Spleen (tissue), 7 donors: ENCODE measurements around the gene NEDD4.

Experiments used
- CTCF ChIP-seq, 11 experiments: fragments of 200-600 bp in 7 of 11; fragments of 450-650 bp in 4 of 11; sonication (generic) in 4 of 11; IDR thresholded peaks in 8 of 11; conservative IDR thresholded peaks in 3 of 11; 1 replicate in 7 of 11; 2 replicates in 4 of 11; pipeline versions ENCODE4 v1.4.0 to v1.8.0; 2016 to 2021; ENCODE audit warnings: antibody characterized with exemption in 11 of 11, inconsistent platforms in 4 of 11, mild to moderate bottlenecking in 1 of 11
- POLR2A ChIP-seq, 3 donors: fragments of 450-650 bp; IDR thresholded peaks; one replicate each; pipeline ENCODE4 v1.5.1; 2017; ENCODE audit warnings: antibody characterized with exemption in 3 of 3, mild to moderate bottlenecking in 1 of 3
- POLR2AphosphoS5 ChIP-seq, 3 donors: sonication (generic); formaldehyde crosslinking; IDR thresholded peaks; one replicate each; pipeline ENCODE4 v1.5.1; 2017; ENCODE audit warnings: antibody characterized with exemption in 3 of 3
- donor health status: DM: no; HTN: no; CAD: no; lungs with moderate emphysema.
- donor health status: DM: no; HTN: no; CAD: no.
- donor health status: DM: no; HTN: no; CAD: no.

- TF ChIP-seq CTCF (IDR thresholded peaks at IDR 0.05 in 8 of 11, conservative IDR thresholded peaks at IDR 0.05 in 3 of 11) (no peak), POLR2A (IDR thresholded peaks at IDR 0.05) (no peak), POLR2AphosphoS5 (IDR thresholded peaks at IDR 0.05) (no peak)
Observed at GRCh38 chr15:55958349-55958748, 35.1 kb downstream of the NEDD4 start.
